Activated CD4-positive, CD25-positive, alpha-beta regulatory T cell treated with anti-CD3 and anti-CD28 coated beads, Interleukin-2, amount 50 U/mL, for 16 hours (primary cell): ENCODE results near the gene PRKAR1B.

Experiments
- DNase-seq: peaks from one replicate; pipeline ENCODE4 v3.0.0-alpha.2; 2020; ENCODE audit warnings: low read depth, low spot score

The PRKAR1B gene

GRCh38 chr7:603152-603951, 123.7 kb downstream of the PRKAR1B start:
- DNase-seq = no peak

- no peak for DNase-seq
Observed at GRCh38 chr7:602341-603141, 124.5 kb downstream of the PRKAR1B start.

DNA sequence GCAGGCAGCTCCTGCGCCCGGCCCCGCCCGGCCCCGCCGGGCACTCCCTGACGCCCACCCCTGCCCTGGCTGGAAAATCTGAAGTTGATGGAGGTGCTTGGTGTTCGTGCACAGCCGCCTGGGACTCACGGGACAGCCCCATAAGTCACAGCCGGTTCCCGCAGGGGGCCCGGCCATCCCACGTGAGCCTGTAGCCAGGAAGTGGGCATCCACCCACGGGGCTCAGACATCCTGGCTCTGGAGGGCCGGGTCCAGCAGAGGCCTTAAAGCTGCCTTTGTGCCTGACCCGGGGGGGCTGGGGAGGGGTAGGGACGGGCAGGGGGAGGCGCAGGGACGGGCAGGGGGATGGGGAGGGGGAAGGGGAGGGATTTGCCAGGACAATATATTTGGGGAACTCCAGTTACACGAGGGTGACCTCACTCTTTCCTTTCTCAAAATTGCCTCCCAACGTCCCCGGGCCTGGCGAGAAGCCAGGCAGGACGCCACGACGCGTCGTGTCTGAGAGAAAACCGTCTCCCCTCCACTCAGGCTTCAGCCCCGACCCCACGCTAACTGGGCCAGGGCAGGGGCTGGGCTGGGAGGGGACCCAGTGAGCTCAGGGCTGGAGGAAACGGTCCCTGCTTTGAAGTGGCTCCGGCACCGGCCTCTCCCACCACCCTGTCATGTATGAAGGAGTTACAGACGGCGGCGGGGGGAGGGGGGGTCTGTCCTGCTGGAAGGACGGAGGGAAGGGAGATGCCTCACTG, 125.3 kb downstream of the PRKAR1B start:
- DNase-seq = peak; percentile 70

DNA sequence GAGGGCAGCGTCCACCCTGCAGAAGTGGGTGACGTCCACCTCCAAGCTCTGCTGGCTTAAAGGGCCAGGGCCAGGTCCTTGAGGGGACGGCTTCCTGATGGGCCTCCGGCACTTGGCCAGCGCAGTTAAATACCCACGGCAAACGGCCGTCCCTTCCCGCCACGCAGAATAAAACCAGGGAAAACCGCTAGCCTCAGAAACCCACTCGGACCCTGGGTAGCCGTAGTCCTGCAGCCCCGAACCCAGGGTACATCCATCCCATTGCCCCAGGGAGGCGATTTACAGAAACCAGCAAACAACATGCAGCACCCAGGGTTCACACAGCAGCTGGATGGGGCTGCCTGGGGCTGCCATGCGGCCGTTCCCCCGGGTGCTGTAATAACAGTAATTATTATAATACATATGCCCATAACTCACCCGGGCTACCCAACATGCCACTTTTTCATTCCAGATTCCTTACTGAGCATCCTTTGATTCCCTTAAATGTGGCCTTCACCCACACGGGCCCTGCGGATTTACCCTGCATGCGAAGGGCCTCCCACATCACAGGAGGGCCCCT, 126.0 kb downstream of the PRKAR1B start:
- no peak for DNase-seq

GRCh38 chr7:600149-601035, 126.7 kb downstream of the PRKAR1B start:
- no peak for DNase-seq

DNA sequence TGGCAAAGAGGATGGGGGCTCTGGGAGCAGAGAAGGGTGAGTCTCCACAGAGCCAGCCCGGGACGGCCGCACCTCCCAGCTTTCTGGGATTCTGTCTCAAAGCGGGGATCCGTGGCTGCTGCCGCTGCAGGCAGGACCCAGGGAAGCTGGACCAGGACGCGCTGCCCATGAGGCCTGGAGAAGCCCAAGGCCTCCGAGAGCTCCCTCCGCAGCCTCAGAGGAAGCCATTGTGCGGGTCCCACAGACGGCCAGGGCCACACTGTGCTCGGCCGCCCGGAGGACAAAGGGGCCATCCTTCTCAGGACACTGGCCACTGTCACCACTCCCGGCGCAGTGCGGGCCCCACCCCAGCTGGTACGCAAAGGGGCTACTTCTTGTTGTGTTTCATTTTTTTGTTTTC, 128.2 kb downstream of the PRKAR1B start:
- no peak for DNase-seq

DNA sequence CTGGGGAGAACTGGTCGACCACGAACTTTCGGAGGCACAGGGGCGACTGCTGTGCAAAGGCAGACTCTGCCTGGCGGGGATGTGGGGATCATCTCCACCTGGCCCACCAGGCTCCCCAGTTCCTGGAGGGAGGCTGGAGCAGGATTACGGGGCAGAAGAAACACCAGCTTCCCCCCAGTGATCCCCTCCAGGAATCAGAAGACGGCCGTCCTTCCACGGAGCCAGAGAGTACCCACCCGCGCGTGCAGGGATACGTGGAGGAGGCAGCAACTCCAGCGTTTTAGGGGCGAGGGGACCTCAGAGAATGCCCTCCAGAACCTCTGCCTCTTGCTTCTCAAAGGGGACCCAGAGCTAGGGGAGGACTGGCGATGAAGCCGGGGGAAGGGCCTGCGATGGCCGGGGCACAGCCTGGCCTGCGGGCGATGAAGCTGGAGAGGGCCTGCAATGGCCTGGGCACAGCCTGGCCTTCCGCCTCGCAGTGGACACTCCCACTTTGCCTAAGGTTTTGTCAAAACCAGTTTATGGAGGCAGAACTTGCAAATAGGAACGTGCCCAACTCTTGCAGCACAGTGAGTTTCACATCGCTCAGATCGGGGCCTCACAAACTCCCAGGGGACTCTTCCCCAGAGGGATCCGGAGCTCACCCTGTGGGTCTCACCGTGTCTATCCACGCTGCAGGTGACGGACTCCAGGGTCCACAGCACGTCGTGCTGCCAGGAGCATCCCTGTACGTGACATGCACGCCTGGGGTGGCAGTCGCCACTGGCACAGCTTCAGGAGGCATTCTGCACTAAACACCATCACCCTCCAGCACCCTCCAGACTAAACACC, 129.5 kb downstream of the PRKAR1B start:
- DNase-seq = no peak

DNA sequence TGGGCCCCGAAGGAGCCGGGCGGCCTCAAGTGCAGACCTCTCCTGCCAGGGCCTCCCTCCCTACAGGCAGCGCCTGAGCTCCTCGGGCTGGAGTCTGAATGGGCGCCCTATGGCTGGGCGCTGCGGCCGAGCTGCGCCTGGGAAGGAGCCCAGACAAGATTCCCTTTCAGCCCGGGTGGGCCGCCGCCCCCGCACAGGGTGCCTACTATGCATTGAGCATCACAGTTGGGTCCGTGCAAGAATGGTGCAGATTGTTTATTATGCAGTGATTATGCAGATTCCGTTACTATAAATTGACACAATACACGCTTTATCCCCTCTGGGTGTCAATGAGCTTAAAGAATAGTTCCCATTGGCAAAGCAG, 130.3 kb downstream of the PRKAR1B start:
- no peak for DNase-seq

- DNase-seq = no peak
Observed at GRCh38 chr7:596071-596818, 130.8 kb downstream of the PRKAR1B start.

- no peak for DNase-seq
Observed at GRCh38 chr7:595621-596010, 131.5 kb downstream of the PRKAR1B start.

GRCh38 chr7:594920-595620, 132.0 kb downstream of the PRKAR1B start:
- no peak for DNase-seq

GRCh38 chr7:594212-594913, 132.7 kb downstream of the PRKAR1B start:
- no peak for DNase-seq

- no peak for DNase-seq
Observed at GRCh38 chr7:593324-594115, 133.6 kb downstream of the PRKAR1B start.

- no peak for DNase-seq
Observed at GRCh38 chr7:591856-592628, 135.0 kb downstream of the PRKAR1B start.

DNA sequence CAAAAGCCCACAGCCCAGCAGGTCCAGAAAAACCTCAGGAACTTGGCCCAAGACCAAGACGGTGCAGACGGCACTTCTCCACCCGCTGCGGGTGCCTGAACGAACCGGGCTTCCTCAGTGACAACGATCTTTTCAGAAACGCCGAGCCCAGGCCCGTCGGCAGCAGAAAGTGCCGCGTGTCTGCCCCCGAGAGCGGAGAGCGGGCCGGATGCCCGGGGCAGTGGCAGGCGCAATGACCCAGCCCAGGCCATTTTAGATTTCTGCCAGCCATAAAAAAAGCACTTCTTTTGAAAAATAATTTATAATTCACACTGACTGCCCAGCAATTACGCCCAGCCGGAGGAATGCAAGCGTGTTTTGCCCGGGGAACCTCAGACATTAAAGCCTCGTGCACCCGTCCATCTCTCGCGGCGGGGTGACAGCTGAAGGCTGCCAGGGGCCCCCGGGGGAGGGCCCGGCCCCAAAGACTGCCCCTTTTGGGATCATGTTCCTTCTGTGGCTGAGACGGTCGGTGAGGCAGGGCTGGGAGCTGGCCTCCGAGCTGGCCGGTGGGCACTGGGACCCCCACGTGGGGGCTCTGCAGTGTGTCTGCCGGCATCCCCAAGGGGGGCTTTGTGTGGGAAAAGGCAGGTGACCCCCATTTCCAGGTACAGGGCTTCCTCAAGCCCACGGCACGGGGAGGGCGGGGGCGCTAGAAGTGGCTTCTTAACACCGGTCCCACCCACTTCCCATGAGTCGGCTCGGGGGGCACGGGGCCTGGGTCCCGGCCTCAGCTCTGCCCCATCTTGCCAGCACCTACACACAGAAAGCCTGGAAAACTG, 136.1 kb downstream of the PRKAR1B start:
- DNase-seq = no peak
